OCI-LY7 (cell line): Measurements from ENCODE around the gene SWAP70. TPM values are rescaled to one million over a fixed set of nuclear protein-coding genes. Genes with fewer than 3 reads are reported as not detected.
A peak's percentile ranks its signal among the peaks of the same experiment; 100 is the strongest.

ENCODE experiments used
- BruUV-seq: library from RNA; stranded (reverse); fragments of 400-500 nt; replicated peaks from 2 replicates; lab custom pipeline; 2021; lab: Mats Ljungman, UMichigan
- CTCF ChIA-PET: fragments of 300-600 bp; sonication (Branson Sonifier 250); formaldehyde crosslinking; loops from one replicate; lab custom pipeline; 2022; ENCODE audit warnings: antibody characterized with exemption; ENCODE audit not compliant: unreplicated experiment; lab: Charles Lee
- POLR2A ChIA-PET: fragments of 300-600 bp; sonication (Branson Sonifier 250); formaldehyde crosslinking; loops from one replicate; lab custom pipeline; 2022; ENCODE audit warnings: antibody characterized with exemption; lab: Charles Lee
- DNase-seq: peaks from one replicate; pipeline ENCODE4 v3.0.0-alpha.2; 2015; ENCODE audit warnings: low spot score
- H2AFZ ChIP-seq: fragments of 200-600 bp; sonication (generic), shearing (Covaris generic); 2 replicates; pipeline ENCODE4 v1.6.1; 2014; ENCODE audit warnings: mild to moderate bottlenecking, antibody characterized with exemption, low read length, moderate library complexity
- H3K27ac ChIP-seq: fragments of 200-600 bp; sonication (generic); 2 replicates; pipeline ENCODE4 v1.5.1; 2014; ENCODE audit warnings: mixed run types, low read depth, mild to moderate bottlenecking, moderate library complexity, low read length, inconsistent platforms; ENCODE audit not compliant: poor library complexity, severe bottlenecking
- H3K36me3 ChIP-seq: fragments of 200-600 bp; sonication (generic); 2 replicates; pipeline ENCODE4 v1.6.1; 2014; ENCODE audit warnings: mild to moderate bottlenecking, antibody characterized with exemption, low read length, moderate library complexity, mixed read lengths; ENCODE audit not compliant: insufficient read depth
- H3K4me1 ChIP-seq: fragments of 200-600 bp; sonication (generic); 2 replicates; pipeline ENCODE4 v1.5.1; 2014; ENCODE audit warnings: mild to moderate bottlenecking, low read length; ENCODE audit not compliant: insufficient read depth, poor library complexity, severe bottlenecking
- H3K4me2 ChIP-seq: fragments of 200-600 bp; sonication (generic); 2 replicates; pipeline ENCODE4 v1.6.1; 2014; ENCODE audit warnings: mild to moderate bottlenecking, low read length
- H3K4me3 ChIP-seq: fragments of 200-600 bp; sonication (generic); 2 replicates; pipeline ENCODE4 v1.5.1; 2014; ENCODE audit warnings: mild to moderate bottlenecking, low read depth, low read length; ENCODE audit not compliant: poor library complexity, severe bottlenecking
- H3K79me2 ChIP-seq: fragments of 200-600 bp; sonication (generic); 2 replicates; pipeline ENCODE4 v1.6.1; 2016; ENCODE audit warnings: low read depth, mild to moderate bottlenecking, low read length, moderate library complexity, mixed read lengths; ENCODE audit not compliant: insufficient read depth
- H3K9me2 ChIP-seq: fragments of 200-600 bp; sonication (generic); 2 replicates; pipeline ENCODE4 v1.6.1; 2016; ENCODE audit warnings: mild to moderate bottlenecking, low read length, mixed read lengths; ENCODE audit not compliant: insufficient read depth
- H3K9me3 ChIP-seq: fragments of 200-600 bp; sonication (generic); 2 replicates; pipeline ENCODE4 v1.6.1; 2014; ENCODE audit warnings: mild to moderate bottlenecking, mixed run types, low read length, mixed read lengths
- H4K20me1 ChIP-seq: fragments of 200-600 bp; sonication (generic); 2 replicates; pipeline ENCODE4 v1.6.1; 2014; ENCODE audit warnings: mild to moderate bottlenecking, antibody characterized with exemption, low read length, moderate library complexity, mixed read lengths; ENCODE audit not compliant: insufficient read depth
- CTCF ChIP-seq: fragments of 200-600 bp; sonication (generic); conservative IDR thresholded peaks from 2 replicates; pipeline ENCODE4 v1.5.1; 2014; ENCODE audit warnings: mild to moderate bottlenecking, antibody characterized with exemption, low read length, moderate library complexity, mixed read lengths
- EZH2phosphoT487 ChIP-seq: fragments of 200-600 bp; sonication (generic); IDR thresholded peaks from 2 replicates; pipeline ENCODE4 v1.6.1; 2018; ENCODE audit warnings: low read depth, borderline replicate concordance, mild to moderate bottlenecking, mixed run types, antibody characterized with exemption, low read length, moderate library complexity, mixed read lengths
- intact Hi-C: fragments of 100-400 bp; cut with micrococcal nuclease; formaldehyde crosslinking; loops from one replicate; pipeline ENCODE4 v1.10.0; 2022; ENCODE audit not compliant: unreplicated experiment
- total RNA-seq, 2 experiments: library from RNA; depleted of rRNA in 1 of 2; stranded (reverse); fragments of >200 nt in 1 of 2; shearing (Covaris generic) in 1 of 2; gene quantifications; 2 replicates each; pipeline ENCODE4 v1.2.3, GENCODE V29; 2014 to 2022

The SWAP70 gene
- total RNA-seq, 2 experiments from 2014 or later: 37.5 to 110 TPM

- intact Hi-C loops: no loop called here
- H3K4me3 ChIP-seq: peak overlapping the region; percentile 47
- no peaks in the 10 kb centered on the region for H4K20me1 ChIP-seq
- peak overlapping the region; percentile 94 for H3K27ac ChIP-seq
- H3K9me3 ChIP-seq: peaks cover 20% of the 10 kb centered on the region
- peaks cover 75% of the 10 kb centered on the region; the same call in 1 of the 2 replicates for H3K79me2 ChIP-seq
- H2AFZ ChIP-seq: no peak overlapping the region
- ChIA-PET CTCF (interaction anchor here (0.6 kb wide), 1 partner anchor 138 kb away, joined by 3 read pairs; no protein-coding TSS in a partner anchor), POLR2A (interaction anchor here (0.5 to 3.9 kb wide), 11 partner anchors 9 to 632 kb away, joined by 3 to 21 read pairs (median 4); no protein-coding TSS in a partner anchor)
- peaks cover 88% of the 10 kb centered on the region for H3K36me3 ChIP-seq
- peaks cover 72% of the 10 kb centered on the region for H3K4me1 ChIP-seq
- H3K4me2 ChIP-seq: peak overlapping the region; percentile 86
- no peaks in the 10 kb centered on the region for H3K9me2 ChIP-seq
- TF ChIP-seq EZH2phosphoT487 (no peak), CTCF (no peak)
- DNase-seq: peak; percentile 81
- BruUV-seq: no TSS peak
Observed at GRCh38 chr11:9739123-9739900, 75.4 kb downstream of the SWAP70 start.

GRCh38 chr11:9740202-9740883 lies 76.5 kb downstream of the SWAP70 start:
- POLR2A ChIA-PET: interaction anchor here (0.5 to 1.9 kb wide), 8 partner anchors 14 to 142 kb away, joined by 3 to 7 read pairs (median 3); no protein-coding TSS in a partner anchor
- Histone ChIP-seq H2AFZ (no peak overlapping the region), H4K20me1 (no peaks in the 10 kb centered on the region), H3K9me2 (no peaks in the 10 kb centered on the region), H3K4me3 (peak overlapping the region; percentile 47), H3K27ac (peak overlapping the region; percentile 94), H3K4me1 (peaks cover 80% of the 10 kb centered on the region), H3K9me3 (peaks cover 12% of the 10 kb centered on the region), H3K79me2 (peaks cover 65% of the 10 kb centered on the region; the same call in 1 of the 2 replicates), H3K4me2 (peak overlapping the region; percentile 86), H3K36me3 (peaks cover 81% of the 10 kb centered on the region)
- TF ChIP-seq CTCF (no peak), EZH2phosphoT487 (no peak)
- no TSS peak for BruUV-seq
- CTCF ChIA-PET: no interaction called here
- no peak for DNase-seq
- intact Hi-C loops: no loop called here
